GM19438 (cell line): Measurements from ENCODE around the gene TTYH2.
"Not testable (repeated sequence)": the region's sequence is repeated elsewhere in the genome, so short reads cannot be mapped to it uniquely, and the experiment has no call there.

Experiments used
- ATAC-seq: cut with Tn5 transposase; IDR thresholded peaks from one replicate; pipeline ENCODE4 v1.9.1; 2021; ENCODE audit warnings: low read depth; ENCODE audit not compliant: unreplicated experiment

TTYH2 gene

DNA sequence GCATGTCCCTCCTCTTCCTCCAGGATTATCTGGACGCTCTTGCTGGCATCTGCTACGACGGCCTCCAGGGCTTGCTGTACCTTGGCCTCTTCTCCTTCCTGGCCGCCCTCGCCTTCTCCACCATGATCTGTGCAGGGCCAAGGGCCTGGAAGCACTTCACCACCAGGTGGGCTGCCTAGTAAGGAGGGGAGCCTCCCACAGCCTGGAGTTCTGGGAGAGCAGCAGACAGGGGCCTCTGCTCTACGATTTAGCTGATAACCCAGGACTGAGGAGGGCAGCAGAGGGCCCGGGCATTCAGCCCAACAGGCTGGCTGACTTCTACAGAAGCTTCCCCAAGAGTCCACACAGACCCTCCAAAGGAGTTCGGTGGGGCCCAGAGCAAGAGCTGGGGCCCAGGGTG, 38.8 kb downstream of the TTYH2 start:
- ATAC-seq, result no peak

DNA sequence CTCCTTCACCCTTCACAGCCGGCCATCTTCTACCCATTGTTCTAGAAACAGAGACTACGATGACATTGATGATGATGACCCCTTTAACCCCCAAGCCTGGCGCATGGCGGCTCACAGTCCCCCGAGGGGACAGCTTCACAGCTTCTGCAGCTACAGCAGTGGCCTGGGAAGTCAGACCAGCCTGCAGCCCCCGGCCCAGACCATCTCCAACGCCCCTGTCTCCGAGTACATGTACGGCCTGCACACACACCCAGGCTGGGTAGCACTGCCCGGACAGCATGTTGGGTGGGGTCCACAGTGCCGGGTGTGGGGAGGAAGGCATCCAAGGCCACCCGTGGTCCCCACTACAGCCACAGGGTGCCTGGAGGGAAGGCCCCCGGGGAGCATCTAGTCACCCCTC, 39.7 kb downstream of the TTYH2 start:
- no peak for ATAC-seq

DNA sequence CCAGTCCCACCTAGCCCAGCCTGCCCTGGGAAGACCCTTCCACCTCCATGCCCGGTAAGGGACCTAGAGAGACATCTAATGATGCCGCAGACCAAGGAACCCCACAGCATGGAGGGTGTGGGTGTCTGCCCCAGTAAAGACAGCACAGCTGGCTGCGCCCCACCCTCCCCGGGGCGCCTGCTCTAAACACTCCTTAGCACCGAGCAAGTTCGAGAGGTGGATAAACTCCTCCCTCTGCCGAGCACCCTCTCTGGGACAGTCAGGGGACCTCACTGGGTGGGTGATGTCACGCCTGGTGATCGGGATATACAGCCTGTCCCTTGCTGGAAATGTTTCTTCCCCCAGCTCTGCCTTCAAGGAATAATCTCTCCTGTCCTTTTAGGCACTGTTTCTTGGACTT, 43.9 kb downstream of the TTYH2 start:
- no peak for ATAC-seq

DNA sequence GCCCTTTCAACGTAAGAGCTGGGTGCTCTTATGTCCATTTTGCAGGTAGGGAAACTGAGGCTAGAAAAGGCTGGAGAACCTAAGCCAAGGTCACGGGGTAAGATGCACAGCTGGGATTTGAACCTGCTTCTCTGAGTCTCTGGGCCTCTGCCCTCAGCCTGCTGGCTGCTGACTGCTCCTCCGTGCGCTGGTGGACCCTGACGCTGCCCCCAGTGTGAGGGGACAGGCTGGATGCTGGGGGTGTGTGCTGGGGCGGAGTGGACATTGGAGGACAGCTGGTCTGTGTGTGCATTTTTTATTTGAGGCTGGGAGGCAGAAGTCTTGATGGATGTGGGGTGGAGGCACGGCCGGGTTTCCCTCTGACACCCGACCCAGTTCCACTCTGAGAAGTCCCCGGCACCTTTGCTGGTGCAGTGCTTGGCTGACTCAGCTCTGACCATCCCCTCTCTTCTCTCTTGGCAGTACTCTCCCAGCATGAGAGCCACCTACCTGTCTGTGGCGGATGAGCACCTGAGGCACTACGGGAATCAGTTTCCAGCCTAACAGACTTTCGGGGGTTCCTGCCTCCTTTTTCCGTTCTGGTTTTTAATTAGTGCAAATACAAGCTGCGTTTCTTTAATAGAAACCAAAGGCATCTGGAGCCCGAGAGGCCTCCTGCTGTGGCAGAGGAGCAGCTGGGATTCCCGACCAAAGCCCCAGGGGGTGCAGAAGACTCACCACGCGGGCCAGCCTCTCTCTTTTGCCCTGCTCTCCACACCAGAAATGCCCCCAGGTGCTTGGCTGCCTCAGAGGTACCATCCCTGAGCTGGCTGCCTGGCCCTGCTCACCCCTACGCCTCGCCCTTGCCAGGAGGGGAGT, 46.5 kb downstream of the TTYH2 start:
- no peak for ATAC-seq

DNA sequence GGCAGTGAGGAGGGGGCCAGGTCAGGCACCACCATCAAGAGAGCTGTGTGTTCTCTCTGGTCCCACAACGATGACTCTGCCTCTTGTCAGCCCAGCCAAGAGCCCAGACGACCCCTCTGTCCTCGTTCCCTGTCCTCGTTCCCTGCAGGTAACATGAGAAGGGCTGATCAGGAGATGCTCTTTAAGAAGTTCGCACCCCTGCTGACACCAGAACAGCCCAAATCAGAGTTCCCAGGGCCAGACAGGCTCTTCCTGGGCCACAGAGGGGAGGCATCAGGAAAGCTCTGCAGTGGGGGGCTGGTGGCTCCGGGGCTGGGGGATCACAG, 47.1 kb downstream of the TTYH2 start:
- ATAC-seq, result no peak

DNA sequence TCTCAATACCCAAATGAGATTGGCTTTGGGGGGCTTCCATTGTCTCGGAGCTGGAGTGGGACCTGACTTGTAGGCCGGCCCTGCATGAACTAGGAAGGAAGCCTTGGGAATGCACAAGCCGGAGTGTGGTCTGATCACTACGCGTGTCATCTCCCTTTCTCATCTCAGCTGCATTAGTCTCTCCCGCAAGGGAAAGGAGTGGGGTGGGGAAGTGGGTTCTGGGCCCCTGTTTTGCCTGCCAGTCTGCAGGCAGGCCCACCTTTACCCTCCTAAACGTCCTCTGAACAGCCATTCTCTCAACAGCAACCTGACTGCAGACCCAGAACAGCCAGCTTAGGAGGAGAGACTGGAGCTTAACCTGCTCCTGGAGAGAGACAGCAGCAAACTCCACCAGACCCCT, 49.2 kb downstream of the TTYH2 start:
- ATAC-seq, result no peak

DNA sequence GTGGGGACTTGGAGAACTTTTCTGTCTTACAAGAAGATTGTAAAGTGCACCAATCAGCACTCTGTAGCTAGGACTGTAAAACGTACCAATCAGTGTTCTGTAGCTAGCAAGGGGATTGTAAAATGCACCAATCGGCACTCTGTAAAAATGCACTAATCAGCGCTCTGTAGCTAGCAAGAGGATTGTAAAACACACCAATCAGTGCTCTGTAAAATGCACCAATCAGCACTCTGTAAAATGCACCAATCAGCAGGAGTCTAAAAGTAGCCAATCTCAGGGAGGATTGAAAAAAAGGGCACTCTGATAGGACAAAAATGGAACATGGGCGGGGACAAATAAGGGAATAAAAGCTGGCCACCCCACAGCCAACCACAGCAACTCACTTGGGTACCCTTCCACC, 53.7 kb downstream of the TTYH2 start:
- not testable (repeated sequence) for ATAC-seq

DNA sequence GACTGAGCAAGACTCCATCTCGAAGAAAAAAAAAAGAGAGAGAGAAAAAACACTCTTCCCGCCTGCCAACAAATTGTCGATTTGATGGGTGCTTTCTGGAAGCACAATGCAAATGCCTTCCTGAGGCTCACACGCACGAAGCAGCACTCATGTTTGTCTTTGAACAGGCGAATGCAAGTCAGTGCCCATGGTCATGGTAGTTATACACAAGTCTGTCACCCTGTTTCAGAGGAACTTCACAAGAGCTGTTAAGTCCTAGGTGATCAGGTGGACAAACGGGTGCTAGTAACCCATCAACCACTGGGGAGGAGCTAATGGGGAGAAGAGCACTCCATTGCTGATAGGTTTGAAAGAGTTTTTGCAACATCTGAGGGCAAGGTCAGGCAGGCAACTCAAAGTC, 54.2 kb downstream of the TTYH2 start:
- ATAC-seq, result no peak

DNA sequence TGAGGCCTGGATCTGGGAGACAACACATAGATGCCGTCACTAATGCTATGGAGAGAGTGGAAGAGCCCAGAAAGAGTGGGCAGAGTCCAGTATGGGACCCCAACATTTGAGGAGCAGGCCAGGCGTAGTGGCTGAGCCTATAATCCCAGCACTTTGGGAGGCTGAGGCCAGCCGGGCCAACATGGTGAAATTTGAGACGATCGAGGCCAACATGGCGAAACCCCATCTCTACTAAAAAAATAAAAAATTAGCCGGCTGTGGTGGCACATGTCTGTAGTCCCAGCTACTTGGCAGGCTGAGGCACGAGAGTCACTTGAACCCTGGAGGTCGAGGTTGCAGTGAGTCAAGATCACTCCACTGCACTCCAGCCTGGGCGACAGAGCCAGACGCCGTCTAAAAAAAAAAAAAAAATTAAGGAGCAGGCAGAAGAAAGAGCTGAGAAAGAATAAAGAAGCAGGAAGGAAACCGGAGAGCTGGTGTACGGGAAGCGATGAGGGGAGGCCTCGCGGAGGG, 54.7 kb downstream of the TTYH2 start:
- no peak for ATAC-seq

DNA sequence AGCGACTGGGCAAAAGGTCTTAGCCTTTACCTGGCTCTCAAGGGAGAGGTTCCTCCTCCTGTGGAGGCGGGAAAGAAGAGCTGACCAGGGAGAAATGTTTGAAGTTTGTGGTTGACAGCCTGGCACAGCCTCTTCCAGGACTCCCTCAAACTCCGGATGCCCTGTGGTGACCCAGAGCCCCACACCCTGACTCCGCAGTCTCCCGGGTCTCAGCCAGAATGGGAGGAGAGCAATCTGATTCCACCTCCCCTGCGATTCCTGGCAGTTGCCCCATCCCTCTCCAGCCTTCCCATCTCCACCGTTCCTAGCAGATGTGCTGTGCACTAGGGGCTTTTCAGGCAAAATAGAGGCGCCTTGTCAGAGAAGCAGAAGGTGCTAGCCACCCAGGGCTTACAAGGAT, 55.2 kb downstream of the TTYH2 start:
- ATAC-seq, result no peak

DNA sequence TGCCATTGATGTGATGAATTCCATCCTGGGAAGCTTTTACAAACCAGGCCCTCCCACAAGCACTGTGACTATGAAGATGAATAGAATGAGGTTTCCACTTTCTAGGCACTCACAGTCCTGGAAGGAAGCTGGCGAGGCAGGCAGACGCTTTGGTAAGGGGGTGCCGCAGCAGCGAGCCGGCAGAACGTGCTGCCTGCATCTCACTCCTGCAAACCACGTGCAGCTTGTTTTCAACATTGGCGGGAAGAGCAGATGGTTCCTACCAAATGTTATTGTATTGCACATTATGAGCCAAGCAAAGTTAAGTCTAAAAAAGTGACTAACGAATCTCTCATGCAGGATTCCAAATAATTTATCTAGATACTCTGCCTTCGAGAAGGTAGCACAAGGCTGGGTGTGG, 57.0 kb downstream of the TTYH2 start:
- no peak for ATAC-seq

DNA sequence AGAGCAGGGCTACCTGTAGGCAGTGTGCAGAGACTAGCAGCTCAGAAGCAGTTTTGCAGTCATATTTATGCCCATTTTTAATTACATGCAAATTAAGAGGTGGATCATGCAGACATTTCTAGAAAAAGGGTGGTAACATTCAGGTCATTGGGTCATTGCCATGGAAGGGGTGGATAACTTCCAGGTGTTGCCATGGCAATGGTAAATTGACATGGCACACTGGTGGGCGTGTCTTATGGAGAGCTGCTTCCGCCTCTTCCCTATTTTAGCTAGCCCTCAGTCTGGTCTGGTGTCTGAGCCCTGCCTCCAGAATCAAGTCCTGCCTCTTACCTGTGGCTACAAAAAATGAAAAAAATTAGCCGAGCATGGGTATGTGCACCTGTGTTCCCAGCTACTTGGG, 57.9 kb downstream of the TTYH2 start:
- no peak for ATAC-seq

DNA sequence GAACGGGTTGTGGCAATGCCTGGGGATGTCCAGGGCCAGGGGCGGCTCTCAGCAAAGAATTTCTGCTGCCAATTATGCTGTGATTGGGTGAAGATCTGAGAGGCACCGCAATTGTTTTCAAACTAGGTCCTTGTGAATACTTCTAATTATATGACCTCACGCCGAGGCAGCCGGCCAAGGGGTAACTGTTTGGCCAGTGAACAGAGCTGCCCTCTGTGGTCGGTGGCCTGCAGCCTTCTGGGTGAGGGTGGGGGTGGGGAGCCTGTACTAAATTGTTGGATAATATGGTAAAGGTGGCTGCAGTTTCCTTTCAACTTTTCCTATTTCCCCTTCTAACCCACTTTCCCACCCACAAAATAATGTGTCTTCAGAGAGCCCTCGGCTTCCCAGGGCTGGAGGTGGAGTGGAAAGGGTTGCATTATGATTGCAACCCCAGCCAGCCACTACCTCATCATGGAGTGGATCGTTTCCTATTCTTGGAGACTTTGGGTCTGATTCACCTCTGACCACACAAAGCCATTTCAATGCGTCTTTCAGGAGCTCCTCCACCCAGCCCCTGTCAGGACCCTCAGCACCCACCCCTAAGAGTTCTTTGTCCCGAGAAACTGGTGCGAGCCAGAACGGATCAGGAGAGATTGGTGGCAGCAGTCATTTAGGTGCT, 58.7 kb downstream of the TTYH2 start:
- ATAC-seq, result no peak

DNA sequence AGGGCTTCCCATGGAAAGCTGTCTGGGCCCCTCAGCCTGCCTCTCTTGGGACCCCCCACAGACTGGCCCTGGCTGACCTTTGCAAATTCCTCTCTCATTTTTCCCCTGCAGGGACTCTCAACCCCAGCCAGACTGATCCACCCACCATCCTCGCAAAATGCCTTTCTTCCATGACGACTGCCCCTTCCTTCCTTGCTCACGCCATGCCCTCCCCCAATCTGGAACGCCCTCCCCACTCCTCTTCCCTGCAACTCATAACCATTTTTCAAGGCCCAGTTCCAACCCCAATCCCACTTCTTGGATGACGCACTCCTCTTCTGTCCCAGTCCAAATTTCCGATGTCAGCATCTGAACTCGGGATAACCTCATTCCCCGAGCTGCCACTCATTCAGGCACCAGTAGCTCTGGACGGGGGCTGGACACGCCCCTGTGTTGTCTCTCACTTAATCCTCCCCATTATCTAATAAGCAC, 59.4 kb downstream of the TTYH2 start:
- no peak for ATAC-seq

DNA sequence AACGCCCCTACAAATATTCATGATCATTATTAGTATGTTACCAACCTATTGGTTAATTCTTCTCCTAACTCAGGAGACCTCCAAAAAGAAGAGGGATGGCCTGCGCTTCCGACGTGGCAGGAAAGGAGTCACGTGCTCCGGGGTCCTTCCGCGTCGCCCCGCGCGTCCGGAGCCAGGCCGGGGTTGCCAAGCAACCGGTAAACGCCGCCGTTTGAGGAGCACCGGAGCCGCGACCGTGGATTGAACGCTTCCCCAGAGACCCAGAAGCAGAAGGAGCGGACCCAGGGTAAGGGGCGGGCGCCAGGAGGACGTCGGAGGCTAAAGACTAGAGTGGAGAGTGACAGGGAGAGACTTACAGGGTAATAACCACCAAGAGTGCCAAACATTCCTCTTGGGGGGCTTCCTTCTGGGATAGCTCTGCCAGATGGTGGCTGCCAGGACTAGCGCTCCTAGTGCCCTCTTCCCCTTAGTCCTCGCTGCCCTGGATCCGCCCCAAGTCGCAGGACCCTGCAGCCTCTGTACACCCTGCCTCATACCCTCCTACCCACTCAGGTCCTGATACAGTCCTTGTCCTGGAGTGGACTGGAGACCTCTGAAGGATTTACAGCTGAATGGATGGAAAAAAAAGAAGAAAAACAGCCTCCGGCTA, 60.8 kb downstream of the TTYH2 start, which contains the start of gene DNAI2:
TSS of gene DNAI2 (plus strand) at position 175 of the 649 bp plus-strand sequence. CDS start 7,584 bp downstream, outside the sequence.
- no peak for ATAC-seq

DNA sequence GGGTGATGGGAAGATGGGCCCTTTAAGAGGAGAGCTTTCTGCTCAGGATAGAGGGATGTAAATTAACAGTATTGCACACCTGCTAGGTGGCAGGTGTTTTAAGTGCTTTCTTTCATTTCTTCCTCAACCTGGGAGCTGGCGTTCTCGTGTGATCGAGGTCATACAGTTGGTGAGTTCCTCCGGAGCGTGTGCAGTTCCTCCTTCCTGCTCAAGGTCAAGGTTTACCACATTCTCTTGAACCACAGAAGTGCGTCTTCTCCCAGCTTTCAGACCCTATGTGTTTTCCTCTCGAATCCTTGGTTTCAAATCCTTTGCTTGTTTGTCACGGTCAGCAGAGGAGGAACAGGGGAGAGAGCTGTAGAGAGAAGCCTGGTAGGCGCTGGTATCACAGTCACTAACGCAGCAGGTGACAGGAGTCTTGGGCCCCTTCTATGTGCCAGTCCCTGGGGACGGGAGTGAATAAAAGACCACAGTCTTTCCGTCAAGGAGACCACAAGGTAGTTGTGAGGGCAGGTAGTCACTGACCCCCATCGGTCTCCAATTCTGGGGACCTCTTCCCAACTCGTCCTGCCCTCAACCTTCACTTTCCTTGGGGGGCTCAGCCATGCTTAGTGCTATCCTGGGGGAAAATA, 61.5 kb downstream of the TTYH2 start:
- no peak for ATAC-seq

DNA sequence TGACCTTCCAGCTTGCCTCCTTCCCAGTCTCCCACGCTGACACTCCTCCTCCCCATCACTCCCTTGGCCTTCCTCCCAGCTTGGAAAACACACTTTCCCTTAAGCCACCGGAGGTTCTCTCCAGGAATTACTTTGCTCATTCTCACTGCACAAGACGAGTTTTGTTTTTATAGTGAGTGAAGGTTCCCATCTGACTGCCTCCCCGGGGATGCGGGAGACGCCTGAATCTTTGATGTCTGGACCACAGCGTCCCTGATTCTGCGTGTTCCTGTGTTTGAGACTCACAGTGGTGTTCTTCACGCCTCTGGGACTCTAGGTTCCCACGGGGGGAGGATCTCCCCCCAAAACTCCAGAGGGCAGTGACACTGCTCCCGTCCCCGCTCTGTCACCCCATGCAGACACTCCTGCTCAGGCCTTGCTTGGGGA, 62.7 kb downstream of the TTYH2 start:
- no peak for ATAC-seq

DNA sequence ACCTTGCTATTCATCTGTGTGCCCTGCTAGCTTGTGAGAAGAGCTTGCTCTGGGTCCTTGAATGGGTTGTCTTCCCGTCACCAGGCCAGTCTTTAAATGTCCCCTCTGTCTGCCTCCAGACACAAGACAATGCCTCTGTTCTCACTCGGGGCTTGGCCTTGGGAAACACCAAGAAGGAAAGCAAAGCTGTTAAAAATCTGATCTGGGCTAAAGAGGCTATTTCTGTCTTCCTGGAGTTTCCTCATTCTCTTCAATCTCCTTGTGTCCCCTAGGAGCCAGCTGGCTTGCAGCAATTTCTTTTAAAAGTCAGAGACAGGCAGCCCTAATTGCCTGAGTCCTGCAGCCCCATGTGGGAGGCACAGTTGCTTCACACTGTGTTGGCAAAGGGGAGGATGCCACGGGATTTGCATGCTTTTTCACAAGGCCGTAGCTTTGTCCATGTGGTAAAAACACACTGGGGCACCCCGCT, 63.2 kb downstream of the TTYH2 start:
- no peak for ATAC-seq

DNA sequence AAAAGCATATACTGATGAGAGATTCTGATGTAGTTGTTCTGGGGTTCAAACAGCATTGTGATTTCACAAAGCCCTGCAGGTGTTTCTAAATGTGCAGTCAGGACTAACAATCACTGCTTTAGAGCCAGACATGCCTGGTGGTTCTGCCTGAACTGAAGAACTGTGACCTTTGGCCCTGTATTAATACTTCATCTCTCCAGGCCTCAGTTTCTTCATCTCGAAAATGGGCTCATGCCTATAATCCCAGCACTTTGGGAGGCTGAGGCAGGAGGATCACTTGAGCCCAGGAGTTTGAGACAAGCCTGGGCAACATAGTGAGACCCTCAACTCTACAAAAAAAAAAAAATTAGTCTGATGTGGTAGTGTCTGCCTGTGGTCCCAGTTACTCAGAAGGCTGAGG, 64.6 kb downstream of the TTYH2 start:
- no peak for ATAC-seq

DNA sequence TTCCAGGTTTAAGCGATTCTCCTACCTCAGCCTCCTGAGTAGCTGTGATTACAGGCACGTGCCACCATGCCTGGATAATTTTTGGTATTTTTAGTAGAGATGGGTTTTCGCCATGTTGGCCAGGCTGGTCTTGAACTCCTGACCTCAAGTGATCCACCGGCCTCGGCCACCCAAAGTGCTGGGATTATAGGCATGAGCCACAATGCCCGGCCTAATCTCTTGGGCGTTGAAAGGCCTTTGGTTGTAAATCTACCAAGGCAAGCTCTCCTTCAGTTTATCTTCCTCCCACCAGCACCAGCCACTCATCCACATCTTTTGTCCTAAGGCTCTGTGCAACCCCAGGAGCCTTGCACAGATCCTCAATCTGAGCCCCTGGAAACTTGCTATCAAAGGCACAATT, 66.2 kb downstream of the TTYH2 start:
- not testable (repeated sequence) for ATAC-seq

DNA sequence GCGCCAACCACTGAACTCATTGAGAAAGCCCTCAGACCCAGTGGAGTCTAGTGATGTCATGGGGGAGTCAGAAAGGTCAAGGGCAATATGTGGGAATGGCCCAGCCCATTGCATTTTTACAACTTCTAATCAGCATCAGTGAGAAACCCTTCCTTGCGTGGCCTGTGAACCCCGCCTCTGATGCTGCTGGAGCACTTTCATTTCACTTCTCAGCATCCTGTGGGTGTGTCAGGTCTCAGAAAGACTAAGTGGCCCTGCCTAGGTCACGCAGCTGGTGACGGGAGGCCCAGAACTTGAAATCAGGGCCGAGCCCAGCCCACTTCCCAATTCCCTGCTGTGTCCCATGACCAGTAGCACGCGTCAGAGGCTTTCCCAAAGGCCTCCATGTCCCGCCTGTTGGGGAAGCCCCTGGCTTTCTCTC, 66.7 kb downstream of the TTYH2 start:
- ATAC-seq, result no peak
